Measurements from ENCODE around the gene POC1A.
A peak's percentile ranks its signal among the peaks of the same experiment; 100 is the strongest.
"Not testable (repeated sequence)": the region's sequence is repeated elsewhere in the genome, so short reads cannot be mapped to it uniquely, and the experiment has no call there.

POC1A gene

GRCh38 chr3:52184690-52185089 is 30.5 kb upstream of the POC1A start:
- DNase-seq, result no peak

GRCh38 chr3:52183786-52184445 is 29.7 kb upstream of the POC1A start:
- no peak for DNase-seq

- no peak for DNase-seq
These were observed 28.5 kb upstream of the POC1A start for GRCh38 chr3:52182691-52183090.

- no peak for DNase-seq
These were observed 28.0 kb upstream of the POC1A start for GRCh38 chr3:52182196-52182595.

- no peak for DNase-seq
These were observed 27.3 kb upstream of the POC1A start for GRCh38 chr3:52181543-52181942.

- no peak for DNase-seq
These were observed 24.3 kb upstream of the POC1A start for GRCh38 chr3:52178537-52178936.

GRCh38 chr3:52178126-52178525 is 23.9 kb upstream of the POC1A start:
- not testable (repeated sequence) for DNase-seq

GRCh38 chr3:52177701-52178042 is 23.4 kb upstream of the POC1A start:
- no peak for DNase-seq

- no peak for DNase-seq
These were observed 22.9 kb upstream of the POC1A start for GRCh38 chr3:52176951-52177700.

GRCh38 chr3:52176180-52176752 is 22.0 kb upstream of the POC1A start:
- DNase-seq, result no peak

GRCh38 chr3:52175416-52176179 is 21.4 kb upstream of the POC1A start:
- no peak for DNase-seq

GRCh38 chr3:52174896-52175295 is 20.7 kb upstream of the POC1A start:
- no peak for DNase-seq

GRCh38 chr3:52173101-52173500 is 18.9 kb upstream of the POC1A start:
- DNase-seq, result no peak

- DNase-seq, result peak in 30 of 56 donors; percentile 6 to 76 (median 31)
These were observed 18.1 kb upstream of the POC1A start for GRCh38 chr3:52172262-52172757.

- no peak for DNase-seq
These were observed 17.5 kb upstream of the POC1A start for GRCh38 chr3:52171514-52172261.

GRCh38 chr3:52170217-52170616 is 16.0 kb upstream of the POC1A start:
- DNase-seq, result not testable (repeated sequence)

GRCh38 chr3:52167240-52167639 is 13.0 kb upstream of the POC1A start:
- no peak for DNase-seq

- DNase-seq, result no peak
These were observed 8.1 kb upstream of the POC1A start for GRCh38 chr3:52162250-52162872.

GRCh38 chr3:52159503-52159902 is 5.3 kb upstream of the POC1A start:
- no peak for DNase-seq

GRCh38 chr3:52155912-52156311 is 1.7 kb upstream of the POC1A start:
- no peak for DNase-seq
